ENCODE results near the gene TRAPPC10. TPM values are rescaled to one million over a fixed set of nuclear protein-coding genes. Genes with fewer than 3 reads are reported as not detected.

The TRAPPC10 gene
- total RNA-seq, 1 donor from 2014 or later, result 16.8 TPM

DNA sequence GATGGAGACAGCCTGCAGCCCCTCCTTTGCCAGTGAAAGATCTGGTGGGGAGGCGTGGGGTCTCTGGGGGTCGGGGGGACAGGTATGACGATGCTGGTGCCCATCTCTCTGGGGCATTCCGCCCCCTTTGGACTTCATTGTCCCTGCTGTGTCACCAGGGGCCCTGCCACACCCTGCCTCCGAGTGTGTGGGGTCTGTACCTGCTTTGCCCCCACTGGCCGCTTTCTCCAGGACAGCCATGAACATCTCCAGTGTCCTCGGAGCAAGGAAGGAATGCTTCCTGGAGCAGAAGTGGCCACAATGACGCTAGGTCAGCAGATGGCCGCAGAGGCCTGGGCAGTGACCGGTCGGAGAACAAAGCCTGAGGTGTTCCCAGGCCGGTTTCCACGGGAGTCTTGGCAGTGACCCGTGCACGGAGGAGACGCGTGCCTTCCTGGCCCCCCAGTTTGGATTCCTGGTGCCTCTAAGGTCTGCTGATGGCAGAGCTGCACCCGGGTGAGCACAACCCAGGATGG, 18.6 kb upstream of the TRAPPC10 start:
- Histone ChIP-seq H3K36me3 (ENCODE audit: control insufficient read depth, insufficient read depth, low read length) (no peaks in the 10 kb centered on the region), H3K4me3 (ENCODE audit: low read depth, low read length) (no peak overlapping the region), H3K27me3 (ENCODE audit: control insufficient read depth, insufficient read depth, low read length) (no peaks in the 10 kb centered on the region)
- FAIRE-seq (no peak), DNase-seq (ENCODE audit: low read depth) (no peak)
- TF ChIP-seq, protein P1, sequence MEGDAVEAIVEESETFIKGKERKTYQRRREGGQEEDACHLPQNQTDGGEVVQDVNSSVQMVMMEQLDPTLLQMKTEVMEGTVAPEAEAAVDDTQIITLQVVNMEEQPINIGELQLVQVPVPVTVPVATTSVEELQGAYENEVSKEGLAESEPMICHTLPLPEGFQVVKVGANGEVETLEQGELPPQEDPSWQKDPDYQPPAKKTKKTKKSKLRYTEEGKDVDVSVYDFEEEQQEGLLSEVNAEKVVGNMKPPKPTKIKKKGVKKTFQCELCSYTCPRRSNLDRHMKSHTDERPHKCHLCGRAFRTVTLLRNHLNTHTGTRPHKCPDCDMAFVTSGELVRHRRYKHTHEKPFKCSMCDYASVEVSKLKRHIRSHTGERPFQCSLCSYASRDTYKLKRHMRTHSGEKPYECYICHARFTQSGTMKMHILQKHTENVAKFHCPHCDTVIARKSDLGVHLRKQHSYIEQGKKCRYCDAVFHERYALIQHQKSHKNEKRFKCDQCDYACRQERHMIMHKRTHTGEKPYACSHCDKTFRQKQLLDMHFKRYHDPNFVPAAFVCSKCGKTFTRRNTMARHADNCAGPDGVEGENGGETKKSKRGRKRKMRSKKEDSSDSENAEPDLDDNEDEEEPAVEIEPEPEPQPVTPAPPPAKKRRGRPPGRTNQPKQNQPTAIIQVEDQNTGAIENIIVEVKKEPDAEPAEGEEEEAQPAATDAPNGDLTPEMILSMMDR (IDR thresholded peaks at IDR 0.05; ENCODE audit: insufficient read depth, low read length, severe bottlenecking), result no peak

DNA sequence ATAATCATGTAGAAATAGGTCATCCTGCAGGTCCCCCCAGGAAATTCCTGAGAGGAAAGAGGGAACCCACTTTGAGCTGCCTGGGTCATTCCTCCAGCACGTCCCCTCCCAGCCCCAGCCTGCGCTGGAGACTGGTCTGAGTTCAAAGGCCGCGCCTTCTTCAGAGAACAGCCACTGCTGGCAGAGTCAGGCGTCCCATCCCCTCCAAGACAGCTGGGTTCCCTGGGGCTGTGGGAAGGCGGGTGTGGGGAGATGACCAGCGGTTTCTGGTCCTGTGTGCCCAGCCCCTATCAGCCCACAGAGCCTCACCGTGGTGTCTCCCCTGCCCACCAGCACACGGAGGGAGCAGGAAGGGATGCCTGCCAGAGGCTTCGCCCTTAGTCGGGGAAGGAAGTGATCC, 18.0 kb upstream of the TRAPPC10 start:
- H3K36me3 ChIP-seq (ENCODE audit: control insufficient read depth, insufficient read depth, low read length), result no peaks in the 10 kb centered on the region
- no peaks in the 10 kb centered on the region for H3K27me3 ChIP-seq (ENCODE audit: control insufficient read depth, insufficient read depth, low read length)
- TF ChIP-seq, protein P1 (IDR thresholded peaks at IDR 0.05; ENCODE audit: insufficient read depth, low read length, severe bottlenecking), result no peak
- no peak for FAIRE-seq
- DNase-seq (ENCODE audit: low read depth), result no peak
- no peak overlapping the region for H3K4me3 ChIP-seq (ENCODE audit: low read depth, low read length)

DNA sequence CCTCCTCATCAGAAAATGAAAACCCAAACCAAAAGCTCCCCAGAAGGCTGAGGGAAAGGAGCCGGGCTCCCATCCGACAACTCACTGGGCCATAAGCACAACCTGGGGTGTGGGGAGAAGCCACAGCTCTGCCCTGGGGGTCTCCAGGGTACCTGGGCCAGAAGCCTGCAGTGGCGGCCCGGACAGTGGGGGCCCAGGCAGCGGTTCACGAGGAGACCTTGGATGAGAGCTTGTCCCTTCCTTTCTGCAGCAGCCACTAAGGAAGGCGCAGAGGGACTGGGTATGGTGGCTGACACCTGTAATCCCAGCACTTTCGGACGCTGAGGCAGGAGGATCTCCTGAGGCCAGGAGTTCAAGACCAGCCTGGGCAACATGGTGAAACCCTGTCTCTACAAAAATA, 17.5 kb upstream of the TRAPPC10 start:
- no peak for DNase-seq (ENCODE audit: low read depth)
- no peak overlapping the region for H3K4me3 ChIP-seq (ENCODE audit: low read depth, low read length)
- FAIRE-seq, result no peak
- H3K36me3 ChIP-seq (ENCODE audit: control insufficient read depth, insufficient read depth, low read length), result no peaks in the 10 kb centered on the region
- TF ChIP-seq, protein P1 (IDR thresholded peaks at IDR 0.05; ENCODE audit: insufficient read depth, low read length, severe bottlenecking), result no peak
- no peaks in the 10 kb centered on the region for H3K27me3 ChIP-seq (ENCODE audit: control insufficient read depth, insufficient read depth, low read length)

DNA sequence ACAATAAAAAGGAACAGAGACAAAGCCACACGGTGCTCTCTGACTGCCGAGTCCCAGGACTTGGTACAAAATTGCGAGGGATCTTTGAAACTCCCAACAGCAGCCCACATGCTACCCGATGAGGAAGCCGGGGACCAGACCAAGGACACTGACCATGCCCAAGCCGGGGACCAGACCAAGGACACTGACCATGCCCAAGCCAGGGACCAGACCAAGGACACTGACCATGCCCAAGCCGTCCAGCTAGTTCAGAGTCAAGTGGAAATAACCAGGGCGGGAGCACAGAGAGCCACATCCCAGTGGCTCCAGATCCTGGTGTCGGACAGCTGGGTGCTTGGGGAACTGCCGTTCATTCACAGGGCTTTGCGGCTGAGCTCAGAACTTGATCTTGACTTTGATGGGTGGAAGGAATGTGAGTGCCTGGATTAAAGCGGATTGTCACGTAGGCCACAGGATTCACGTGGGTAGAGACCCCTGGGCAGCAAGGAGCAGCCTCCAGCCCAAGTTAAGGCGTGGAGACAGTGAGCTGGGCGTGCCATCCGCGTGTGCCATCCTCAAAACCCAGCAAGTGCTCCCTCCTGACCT, 16.5 kb upstream of the TRAPPC10 start:
- Histone ChIP-seq H3K36me3 (ENCODE audit: control insufficient read depth, insufficient read depth, low read length) (no peaks in the 10 kb centered on the region), H3K4me3 (ENCODE audit: low read depth, low read length) (no peak overlapping the region), H3K27me3 (ENCODE audit: control insufficient read depth, insufficient read depth, low read length) (no peaks in the 10 kb centered on the region)
- TF ChIP-seq, protein P1 (IDR thresholded peaks at IDR 0.05; ENCODE audit: insufficient read depth, low read length, severe bottlenecking), result no peak
- no peak for DNase-seq (ENCODE audit: low read depth)
- no peak for FAIRE-seq

DNA sequence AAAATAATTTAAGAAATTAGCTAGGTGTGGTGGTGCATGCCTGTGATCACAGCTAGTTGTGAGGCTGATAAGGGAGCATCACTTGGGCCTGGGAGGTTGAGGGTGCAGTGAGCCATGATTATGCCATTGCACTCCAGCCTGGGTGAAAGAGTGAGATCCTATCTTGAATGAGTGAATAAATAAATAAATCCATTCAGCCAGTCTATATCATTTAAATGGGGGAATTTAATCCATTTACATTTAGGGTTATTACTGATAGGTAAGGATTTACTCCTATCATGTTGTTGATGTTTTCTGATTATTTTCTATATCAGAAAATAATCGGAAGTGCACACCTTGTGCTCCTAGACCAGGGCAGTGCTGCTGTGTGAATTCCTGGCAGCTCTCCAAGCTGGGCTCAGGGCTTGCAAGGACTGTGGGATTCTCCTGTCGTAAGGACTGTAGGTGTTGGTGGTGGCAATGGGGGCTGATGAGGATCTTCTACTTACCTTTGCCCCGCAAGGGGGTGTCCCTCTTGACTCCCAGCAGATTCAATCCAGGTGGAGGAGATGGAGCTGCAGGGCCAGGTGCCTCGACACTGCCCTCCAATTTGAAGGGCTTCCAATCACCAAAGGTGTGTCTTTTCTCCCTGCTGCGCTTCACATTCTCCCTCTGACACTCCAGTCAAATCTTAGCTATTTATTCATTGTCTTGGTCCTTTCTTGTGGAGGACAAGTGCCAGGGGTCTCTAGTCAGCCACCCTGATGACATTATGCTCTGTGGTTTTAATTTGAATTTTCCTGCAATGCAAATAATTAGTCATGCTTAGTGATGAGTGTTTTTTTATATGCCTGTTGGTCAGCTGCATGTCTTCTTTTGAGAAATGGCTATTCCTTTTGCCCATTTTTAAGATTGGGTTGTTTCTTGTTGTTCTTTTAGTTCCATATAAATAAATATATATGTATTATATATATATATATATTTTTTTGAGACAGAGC, 14.1 kb upstream of the TRAPPC10 start:
- Histone ChIP-seq H3K36me3 (ENCODE audit: control insufficient read depth, insufficient read depth, low read length) (no peaks in the 10 kb centered on the region), H3K4me3 (ENCODE audit: low read depth, low read length) (no peak overlapping the region), H3K27me3 (ENCODE audit: control insufficient read depth, insufficient read depth, low read length) (no peaks in the 10 kb centered on the region)
- TF ChIP-seq, protein P1 (IDR thresholded peaks at IDR 0.05; ENCODE audit: insufficient read depth, low read length, severe bottlenecking), result no peak
- DNase-seq (ENCODE audit: low read depth) (peak; percentile 52), FAIRE-seq (no peak)
